Sigmoid colon (tissue), 7 donors: ENCODE measurements around the gene FOXO4. TPM values are rescaled to one million over a fixed set of nuclear protein-coding genes. Genes with fewer than 3 reads are reported as not detected.

ENCODE experiments used
- DNase-seq: peaks from one replicate; pipeline ENCODE4 v3.0.0-alpha.2; 2019
- H3K27ac ChIP-seq, 4 donors: fragments of 200-600 bp; sonication (generic); one replicate each; pipeline ENCODE4 v1.5.1; 2016 to 2019; ENCODE audit warnings: mild to moderate bottlenecking in 1 of 4
- H3K27me3 ChIP-seq, 3 donors: fragments of 200-600 bp; sonication (generic); one replicate each; pipeline ENCODE4 v1.5.1; 2019; ENCODE audit warnings: mild to moderate bottlenecking in 1 of 3
- H3K36me3 ChIP-seq, 4 donors: fragments of 200-600 bp; sonication (generic); one replicate each; pipeline ENCODE4 v1.5.1; 2016 to 2019
- H3K4me1 ChIP-seq, 4 donors: fragments of 200-600 bp; sonication (generic); one replicate each; pipeline ENCODE4 v1.5.1; 2017 to 2019
- H3K4me3 ChIP-seq, 4 donors: fragments of 200-600 bp; sonication (generic); one replicate each; pipeline ENCODE4 v1.5.1; 2017 to 2019; ENCODE audit warnings: mild to moderate bottlenecking in 2 of 4, moderate library complexity in 1 of 4
- H3K9me3 ChIP-seq, 4 donors: fragments of 200-600 bp in 3 of 4; sonication (generic) in 3 of 4; one replicate each; pipeline versions ENCODE4 v1.5.1 to v1.6.1; 2013 to 2019
- CTCF ChIP-seq, 4 experiments: fragments of 450-650 bp in 3 of 4; fragments of 200-600 bp in 1 of 4; IDR thresholded peaks; one replicate each; pipeline ENCODE4 v1.5.1; 2016 to 2019; ENCODE audit warnings: antibody characterized with exemption in 4 of 4, mild to moderate bottlenecking in 3 of 4, moderate library complexity in 2 of 4
- EP300 ChIP-seq, 4 donors: sonication (generic); formaldehyde crosslinking; IDR thresholded peaks; one replicate each; pipeline ENCODE4 v1.6.1; 2017; ENCODE audit warnings: antibody characterized with exemption in 4 of 4
- POLR2A ChIP-seq, 2 donors: fragments of 450-650 bp; IDR thresholded peaks; one replicate each; pipeline ENCODE4 v1.6.1; 2016; ENCODE audit warnings: antibody characterized with exemption in 2 of 2, mild to moderate bottlenecking in 2 of 2, moderate library complexity in 2 of 2
- POLR2AphosphoS5 ChIP-seq, 4 donors: sonication (generic); formaldehyde crosslinking; IDR thresholded peaks; one replicate each; pipeline ENCODE4 v1.6.1; 2017; ENCODE audit warnings: antibody characterized with exemption in 4 of 4
- WGBS, 2 donors: extraction: QIAGEN DNeasy Blood & Tissue Kit; methylation state at CpG; one replicate each; pipeline ENCODE4 v1.1.7; 2013; 5-methylcytosine and 5-hydroxymethylcytosine counted together
- intact Hi-C: fragments of 100-400 bp; cut with DNase I; formaldehyde crosslinking; loops from one replicate; pipeline ENCODE4 v1.15.1; 2023
- polyA plus RNA-seq, 3 donors: library from polyadenylated mRNA; stranded (reverse); fragments of 200-250 nt; gene quantifications; one replicate each; pipeline ENCODE4 v1.2.3, GENCODE V29; 2013
- total RNA-seq, 4 donors: library from RNA; depleted of rRNA; stranded (reverse); fragments of >200 nt; gene quantifications; one replicate each; pipeline ENCODE4 v1.1.0, GENCODE V29; 2016
- donor health status: healthy with polysubstance abuse.
- donor health status: Bipolar disorder and iron deficiency.
- donor health status: healthy.

The FOXO4 gene
- total and polyA plus RNA-seq, 7 donors = 14.7 to 34.6 (median 25.3) TPM

GRCh38 chrX:71096760-71097032 is 1.0 kb downstream of the FOXO4 start:
- H3K27ac ChIP-seq = peak overlapping the region; percentile 74 to 78 (median 75)
- H3K4me1 ChIP-seq = peaks cover 0 to 22% (median 10%) of the 10 kb centered on the region in 4 donors
- TF ChIP-seq CTCF (IDR thresholded peaks at IDR 0.05) (no peak), POLR2A (IDR thresholded peaks at IDR 0.05) (no peak), EP300 (IDR thresholded peaks at IDR 0.05) (no peak), POLR2AphosphoS5 (IDR thresholded peaks at IDR 0.05) (no peak)
- peak overlapping the region; percentile 43 to 62 (median 57) for H3K4me3 ChIP-seq
- no peaks in the 10 kb centered on the region for H3K27me3 ChIP-seq
- H3K36me3 ChIP-seq = no peaks in the 10 kb centered on the region
- intact Hi-C loops = no loop called here
- DNase-seq = no peak
- WGBS, 2 donors = 1 to 5% methylated on average over 9 of the region's 9 CpGs
- H3K9me3 ChIP-seq = no peaks in the 10 kb centered on the region

GRCh38 chrX:71098302-71098701 is 2.7 kb downstream of the FOXO4 start:
- peaks cover 0 to 22% (median 10%) of the 10 kb centered on the region in 4 donors for H3K4me1 ChIP-seq
- peak; percentile 77 for DNase-seq
- no peaks in the 10 kb centered on the region for H3K36me3 ChIP-seq
- intact Hi-C loops = loop anchor here (1.0 to 2.0 kb wide), 2 partner anchors 30 to 81 kb away; no protein-coding TSS in a partner anchor
- WGBS, 2 donors = 10 to 26% methylated on average over 2 of the region's 2 CpGs
- H3K27ac ChIP-seq = no peak overlapping the region
- TF ChIP-seq CTCF (IDR thresholded peaks at IDR 0.05) (peak in 3 of 4 experiments; percentile 21 to 42 (median 38)), POLR2A (IDR thresholded peaks at IDR 0.05) (no peak)
- H3K9me3 ChIP-seq = no peaks in the 10 kb centered on the region
- H3K4me3 ChIP-seq = no peak overlapping the region
- no peaks in the 10 kb centered on the region for H3K27me3 ChIP-seq

GRCh38 chrX:71098951-71099506 is 3.4 kb downstream of the FOXO4 start:
- no peak for DNase-seq
- TF ChIP-seq POLR2A (IDR thresholded peaks at IDR 0.05) (no peak), EP300 (IDR thresholded peaks at IDR 0.05) (no peak), CTCF (IDR thresholded peaks at IDR 0.05) (no peak), POLR2AphosphoS5 (IDR thresholded peaks at IDR 0.05) (no peak)
- no peak overlapping the region for H3K27ac ChIP-seq
- H3K36me3 ChIP-seq = no peaks in the 10 kb centered on the region
- whole genome bisulfite sequencing, 2 donors = 79 to 90% methylated on average over 5 of the region's 5 CpGs
- H3K4me3 ChIP-seq = no peak overlapping the region
- intact Hi-C loops = loop anchor here (1.0 to 2.0 kb wide), 2 partner anchors 30 to 80 kb away; no protein-coding TSS in a partner anchor
- no peaks in the 10 kb centered on the region for H3K9me3 ChIP-seq
- peaks cover 0 to 22% (median 10%) of the 10 kb centered on the region in 4 donors for H3K4me1 ChIP-seq
- H3K27me3 ChIP-seq = no peaks in the 10 kb centered on the region

GRCh38 chrX:71099736-71100135 is 4.1 kb downstream of the FOXO4 start:
- TF ChIP-seq POLR2A (IDR thresholded peaks at IDR 0.05) (no peak), CTCF (IDR thresholded peaks at IDR 0.05) (no peak), POLR2AphosphoS5 (IDR thresholded peaks at IDR 0.05) (no peak), EP300 (IDR thresholded peaks at IDR 0.05) (no peak)
- H3K4me1 ChIP-seq = peaks cover 0 to 22% (median 10%) of the 10 kb centered on the region in 4 donors
- DNase-seq = no peak
- intact Hi-C loops = loop anchor here (2.0 kb wide), 1 partner anchor 29 kb away; no protein-coding TSS in a partner anchor
- no peak overlapping the region for H3K4me3 ChIP-seq
- no peaks in the 10 kb centered on the region for H3K27me3 ChIP-seq
- H3K9me3 ChIP-seq = no peaks in the 10 kb centered on the region
- H3K27ac ChIP-seq = no peak overlapping the region
- H3K36me3 ChIP-seq = no peaks in the 10 kb centered on the region
- WGBS, 2 donors = 88 to 97% methylated on average over 4 of the region's 4 CpGs
